DMS53 treated with DMSO at 0.1 percent for 48 hours (cell line): ENCODE measurements around the gene ARL4C.

Experiments used
- DNase-seq: peaks from one replicate; lab custom pipeline; 2025; ENCODE audit not compliant: unreplicated experiment; lab: John Stamatoyannopoulos, UW

The ARL4C gene

GRCh38 chr2:234448506-234449184 lies 48.2 kb downstream of the ARL4C start:
- DNase-seq, result no peak

DNA sequence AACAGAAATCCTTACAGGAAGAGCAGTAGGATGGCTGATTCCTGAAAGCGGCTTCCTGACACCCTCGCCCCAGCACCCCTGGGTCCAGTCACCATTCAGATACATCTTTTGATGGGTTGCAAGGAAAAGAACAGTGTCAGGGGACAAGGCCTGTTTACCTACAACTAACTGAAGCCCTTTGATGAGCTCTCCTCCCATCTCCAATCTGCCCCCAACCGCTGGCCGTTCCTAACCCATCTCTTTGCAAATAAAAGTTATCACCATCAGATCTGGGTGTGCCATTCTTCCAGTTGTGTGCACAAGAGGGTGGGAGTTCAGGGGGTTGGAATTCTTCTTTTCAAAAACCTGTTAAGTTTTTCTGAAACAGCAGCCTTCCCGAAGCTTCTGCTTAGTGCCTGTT lies 48.9 kb downstream of the ARL4C start:
- DNase-seq, result no peak

GRCh38 chr2:234447189-234447588 lies 49.7 kb downstream of the ARL4C start:
- no peak for DNase-seq

- no peak for DNase-seq
These were observed 50.3 kb downstream of the ARL4C start for GRCh38 chr2:234446404-234447076.

GRCh38 chr2:234444893-234445292 lies 52.0 kb downstream of the ARL4C start:
- DNase-seq, result no peak

DNA sequence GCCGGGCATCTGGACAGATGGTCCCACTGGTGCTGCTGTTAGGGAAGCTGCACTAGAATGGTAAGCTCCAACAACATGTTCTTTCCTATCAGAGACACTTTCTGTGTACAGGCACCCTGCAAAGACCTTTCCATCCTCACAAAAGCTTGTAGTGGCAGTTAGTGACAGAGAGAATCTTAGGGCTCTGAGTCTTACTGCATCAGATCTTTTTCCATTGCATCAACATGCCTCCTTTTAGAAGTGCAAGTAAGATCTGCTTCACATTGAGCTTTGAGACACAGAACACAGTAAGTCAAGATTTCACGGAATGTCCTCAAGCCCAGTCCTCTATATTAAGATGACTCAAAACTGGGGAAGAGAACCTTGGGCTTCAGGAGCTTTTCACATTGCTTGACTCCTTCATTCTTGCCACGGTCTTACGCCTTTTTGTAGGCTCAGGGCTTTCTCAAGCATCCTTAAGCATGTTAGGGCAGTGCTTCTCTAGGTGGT lies 52.6 kb downstream of the ARL4C start:
- DNase-seq, result no peak
